Activated CD8-positive, alpha-beta memory T cell treated with anti-CD3 and anti-CD28 coated beads, Interleukin-2, amount 10 ng/mL, durations not matched to agents 7 days and 5 days (primary cell): Measurements from ENCODE around the gene VAMP5. TPM values are rescaled to one million over a fixed set of nuclear protein-coding genes. Genes with fewer than 3 reads are reported as not detected.

Source experiments
- ATAC-seq: fragments of 150-1000 bp; cut with Tn5 transposase; one replicate; pipeline ENCODE4 v1.10.0; 2021; ENCODE audit warnings: moderate library complexity
- CTCF ChIA-PET: fragments of 350-600 bp; sonication (Branson Sonifier 250); formaldehyde crosslinking; loops from one replicate; lab custom pipeline; 2021; ENCODE audit warnings: antibody characterized with exemption; lab: Charles Lee
- DNase-seq: peaks from one replicate; pipeline ENCODE4 v3.0.0-alpha.2; 2020
- H3K27ac Mint-ChIP-seq: one replicate; pipeline ENCODE4 v1.8.0; 2021; ENCODE audit warnings: mild to moderate bottlenecking, mixed read lengths
- H3K27me3 Mint-ChIP-seq: one replicate; pipeline ENCODE4 v1.8.0; 2021; ENCODE audit warnings: mixed read lengths
- H3K36me3 Mint-ChIP-seq: one replicate; pipeline ENCODE4 v1.8.0; 2021; ENCODE audit warnings: mild to moderate bottlenecking, mixed read lengths
- H3K4me1 Mint-ChIP-seq: one replicate; pipeline ENCODE4 v1.8.0; 2021; ENCODE audit warnings: mixed read lengths
- H3K4me3 Mint-ChIP-seq: one replicate; pipeline ENCODE4 v1.8.0; 2021; ENCODE audit warnings: mild to moderate bottlenecking, moderate library complexity, mixed read lengths
- H3K9me3 Mint-ChIP-seq: one replicate; pipeline ENCODE4 v1.8.0; 2022; ENCODE audit warnings: low read depth, mixed read lengths
- total RNA-seq, 2 experiments: library from RNA; stranded (reverse); gene quantifications; one replicate each; pipeline ENCODE4 v1.2.3, GENCODE V29; 2021

Gene VAMP5
- total RNA-seq, 2 experiments from 2014 or later = 84.4 to 88.4 TPM

DNA sequence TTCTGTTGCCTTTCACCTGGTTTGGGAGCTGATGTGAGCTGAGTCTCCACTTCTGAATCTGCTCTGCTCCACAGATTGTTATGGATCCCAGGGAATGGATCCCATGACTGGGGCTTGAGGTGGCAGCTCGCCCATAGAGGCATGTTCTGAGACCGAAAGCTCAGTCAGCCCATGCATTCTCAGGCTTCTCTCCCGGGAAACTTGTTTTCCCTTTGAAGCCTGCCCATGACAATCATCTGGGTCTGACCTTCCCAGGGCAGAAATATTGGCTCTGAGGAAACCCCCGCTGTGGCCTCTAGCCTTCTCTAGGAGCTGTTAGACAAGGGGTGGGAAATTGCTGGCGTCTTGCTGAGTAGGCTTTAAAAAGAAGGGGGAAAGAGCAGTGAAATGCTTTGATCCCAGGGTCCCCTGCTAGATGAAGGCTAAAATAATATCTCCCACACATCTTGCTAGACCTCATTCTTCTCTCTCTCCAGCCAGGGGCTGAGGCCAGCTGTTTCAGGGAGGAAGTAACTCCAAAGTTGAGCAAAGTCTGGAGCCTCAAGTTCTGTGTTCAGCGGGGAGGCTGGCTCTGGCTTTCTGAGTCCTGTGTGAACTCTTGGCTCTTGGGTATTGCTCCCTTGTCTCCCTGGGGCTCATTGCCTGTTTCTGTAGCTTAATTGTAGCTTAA is 4.8 kb upstream of the VAMP5 start:
- Mint-ChIP-seq H3K27me3 (no peaks in the 10 kb centered on the region), H3K36me3 (peaks cover 25% of the 10 kb centered on the region), H3K9me3 (no peaks in the 10 kb centered on the region), H3K27ac (no peak overlapping the region), H3K4me3 (peak overlapping the region; percentile 98), H3K4me1 (peaks cover 30% of the 10 kb centered on the region)
- CTCF ChIA-PET = interaction anchor here (0.6 to 1.1 kb wide), 2 partner anchors 27 to 205 kb away, joined by 3 read pairs; no protein-coding TSS in a partner anchor
- DNase-seq (no peak), ATAC-seq (no peak)

DNA sequence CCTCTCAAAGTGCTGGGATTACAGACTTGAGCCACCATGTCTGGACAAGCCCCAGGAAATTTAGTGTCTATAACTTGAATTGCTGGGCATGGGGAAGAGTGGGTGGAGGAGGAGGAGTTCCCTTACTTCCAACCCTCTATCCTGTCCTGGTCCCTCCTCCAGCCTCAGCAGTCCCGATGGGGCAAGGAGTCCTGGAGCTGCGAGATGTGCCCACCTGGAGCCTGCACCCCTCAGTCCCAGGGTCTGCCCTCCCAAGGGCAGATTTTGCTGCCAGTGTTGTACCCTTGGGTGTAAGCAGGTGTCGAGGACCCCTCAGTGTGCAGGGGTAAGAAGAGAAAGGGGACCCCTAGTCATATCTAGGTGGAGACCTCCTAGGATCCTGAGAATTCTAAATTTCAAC is 4.0 kb upstream of the VAMP5 start:
- DNase-seq (no peak), ATAC-seq (no peak)
- Mint-ChIP-seq H3K4me1 (peaks cover 35% of the 10 kb centered on the region), H3K9me3 (no peaks in the 10 kb centered on the region), H3K4me3 (no peak overlapping the region), H3K36me3 (peaks cover 25% of the 10 kb centered on the region), H3K27ac (no peak overlapping the region), H3K27me3 (no peaks in the 10 kb centered on the region)
- CTCF ChIA-PET = interaction anchor here (1.1 kb wide), 1 partner anchor 28 kb away, joined by 3 read pairs; no protein-coding TSS in a partner anchor

DNA sequence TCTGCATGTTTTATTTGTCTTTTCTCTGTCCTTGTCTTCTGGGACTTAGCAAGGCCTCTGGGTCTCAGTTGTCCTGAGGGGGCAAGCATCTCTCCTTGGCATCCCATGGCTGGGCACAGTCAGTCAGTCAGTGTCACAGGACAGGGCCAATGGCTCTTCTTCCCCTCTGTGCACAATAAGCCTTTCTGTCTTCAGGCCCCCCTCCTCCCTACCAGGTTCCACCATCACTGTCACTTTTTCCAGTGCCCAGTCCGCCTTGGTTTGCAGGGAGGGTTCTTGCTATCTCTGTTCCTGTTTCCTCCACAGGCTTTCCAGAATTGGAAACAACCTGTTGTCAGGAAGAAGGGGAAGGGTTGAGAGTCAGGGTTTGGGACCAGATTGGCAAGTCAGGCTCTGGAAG is 1.7 kb upstream of the VAMP5 start:
- Mint-ChIP-seq H3K4me1 (peaks cover 45% of the 10 kb centered on the region), H3K27me3 (no peaks in the 10 kb centered on the region), H3K9me3 (no peaks in the 10 kb centered on the region), H3K36me3 (peaks cover 25% of the 10 kb centered on the region), H3K27ac (peak overlapping the region; percentile 51), H3K4me3 (no peak overlapping the region)
- CTCF ChIA-PET = interaction anchor here (1.3 to 1.7 kb wide), 2 partner anchors 8 to 24 kb away, joined by 3 read pairs; no protein-coding TSS in a partner anchor
- DNase-seq (no peak), ATAC-seq (no peak)

DNA sequence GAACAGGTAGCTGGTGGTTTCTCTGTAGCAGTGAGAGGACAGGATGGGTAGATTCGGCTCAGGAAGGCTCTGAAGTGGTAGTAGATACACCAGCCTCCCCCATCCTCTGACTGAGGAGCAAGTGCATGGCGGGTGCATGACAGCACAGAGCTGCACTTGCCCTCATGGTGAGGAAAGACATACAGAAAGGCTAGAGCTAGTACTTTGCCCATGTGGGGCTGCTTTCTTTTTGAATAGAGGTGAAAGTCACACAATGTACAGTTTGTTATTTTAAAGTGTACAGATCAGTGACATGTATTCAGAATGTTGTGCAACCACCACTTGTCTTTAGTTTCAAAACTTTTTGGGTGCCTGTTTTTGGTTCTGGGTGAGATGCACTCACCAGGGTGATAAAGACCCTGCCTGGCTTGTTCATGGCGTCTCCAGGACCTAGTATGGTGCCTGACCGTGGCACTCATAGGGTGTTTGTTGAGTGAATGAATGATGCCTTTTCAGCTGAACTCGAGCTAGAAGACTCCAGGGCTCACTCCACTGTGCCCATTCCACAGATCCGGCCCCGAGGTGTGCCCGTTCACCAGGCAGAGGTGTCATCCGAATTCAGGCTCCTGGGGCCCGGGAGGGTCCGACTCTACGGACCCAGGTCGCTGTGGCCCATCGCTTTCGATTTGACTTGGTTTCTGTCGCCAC is 421 bp upstream of the VAMP5 start:
- ATAC-seq = peak; percentile 37
- DNase-seq = peak; percentile 69
- Mint-ChIP-seq H3K9me3 (no peaks in the 10 kb centered on the region), H3K27me3 (no peaks in the 10 kb centered on the region), H3K4me1 (peaks cover 48% of the 10 kb centered on the region), H3K27ac (peak overlapping the region; percentile 89), H3K4me3 (peak overlapping the region; percentile 89), H3K36me3 (peaks cover 24% of the 10 kb centered on the region)
- CTCF ChIA-PET = interaction anchor here (1.0 to 1.7 kb wide), 5 partner anchors 9 to 53 kb away, joined by 3 to 5 read pairs (median 3); no protein-coding TSS in a partner anchor

DNA sequence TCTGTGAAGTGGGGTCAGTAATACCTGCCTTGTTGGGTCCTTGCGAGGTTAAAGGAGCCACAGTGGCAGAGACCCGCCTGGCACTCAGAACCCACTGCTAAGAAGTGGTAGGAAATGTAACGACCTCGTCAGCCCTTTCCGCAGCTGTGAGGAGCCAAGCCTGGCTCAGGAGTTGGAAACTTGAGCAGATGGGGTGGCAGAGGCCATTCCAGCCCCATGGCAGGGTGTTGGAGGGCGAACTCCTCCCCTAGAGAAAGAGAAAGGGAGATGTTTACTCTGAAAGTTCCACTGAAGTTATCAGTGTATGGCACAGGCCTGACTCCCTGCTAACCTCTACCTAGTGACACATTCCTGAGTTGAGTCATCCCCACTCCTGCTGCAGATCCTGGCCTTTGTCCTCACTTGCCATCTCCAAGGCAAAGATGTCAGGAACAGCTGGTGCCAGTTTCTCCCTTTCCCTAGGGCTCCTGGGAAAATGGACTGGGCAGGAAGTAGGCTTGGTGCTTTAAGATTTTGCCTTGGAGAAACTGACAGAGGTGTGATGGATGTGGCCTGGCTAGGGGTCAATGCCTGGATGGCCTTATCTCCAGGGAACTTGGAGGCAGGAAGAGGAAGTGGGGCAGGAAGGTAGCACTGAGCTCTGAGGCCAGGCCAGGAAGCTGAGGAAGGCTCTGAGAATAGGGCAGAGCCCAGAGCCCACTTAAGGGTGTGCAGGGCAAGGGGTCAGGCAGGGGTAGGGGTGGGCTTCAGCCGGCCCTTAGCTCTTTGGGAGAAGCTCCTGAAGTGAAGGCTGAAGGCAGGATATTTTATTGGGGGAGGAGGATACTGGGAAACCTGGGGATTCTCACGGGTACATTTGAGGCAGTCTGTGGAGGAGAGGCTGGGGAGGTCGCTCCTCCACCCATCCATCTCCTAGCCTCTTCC is 888 bp downstream of the VAMP5 start:
- Mint-ChIP-seq H3K27me3 (no peaks in the 10 kb centered on the region), H3K9me3 (no peaks in the 10 kb centered on the region), H3K36me3 (peaks cover 21% of the 10 kb centered on the region), H3K4me1 (peaks cover 44% of the 10 kb centered on the region), H3K27ac (peak overlapping the region; percentile 93), H3K4me3 (peak overlapping the region; percentile 89)
- CTCF ChIA-PET = interaction anchor here (0.7 to 1.7 kb wide), 3 partner anchors 10 to 33 kb away, joined by 3 to 5 read pairs (median 4); partner anchors contain the start of gene RNF181
- peak; percentile 64 for ATAC-seq
- DNase-seq = peak; percentile 56

DNA sequence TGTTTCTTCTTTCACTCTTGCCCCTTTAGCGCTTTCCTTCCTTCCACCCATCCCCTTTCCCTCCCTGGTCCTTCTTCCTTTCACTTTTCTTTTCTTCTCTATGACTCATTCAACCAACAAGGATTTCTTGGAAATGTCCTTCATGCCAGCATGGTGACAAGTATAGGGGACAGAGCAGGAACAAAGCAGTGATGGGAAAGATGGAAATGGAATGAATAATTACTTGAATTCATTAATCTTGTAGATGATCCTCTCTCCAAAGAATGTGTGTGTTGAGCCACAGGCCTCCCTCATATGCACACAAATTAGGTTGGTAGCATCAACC is 1.5 kb downstream of the VAMP5 start:
- Mint-ChIP-seq H3K27ac (peak overlapping the region; percentile 93), H3K4me3 (peak overlapping the region; percentile 89), H3K9me3 (no peaks in the 10 kb centered on the region), H3K27me3 (no peaks in the 10 kb centered on the region), H3K36me3 (peaks cover 18% of the 10 kb centered on the region), H3K4me1 (peaks cover 43% of the 10 kb centered on the region)
- CTCF ChIA-PET = interaction anchor here (0.7 to 1.1 kb wide), 2 partner anchors 10 to 20 kb away, joined by 3 to 4 read pairs; partner anchors contain the start of gene RNF181
- ATAC-seq (no peak), DNase-seq (no peak)

DNA sequence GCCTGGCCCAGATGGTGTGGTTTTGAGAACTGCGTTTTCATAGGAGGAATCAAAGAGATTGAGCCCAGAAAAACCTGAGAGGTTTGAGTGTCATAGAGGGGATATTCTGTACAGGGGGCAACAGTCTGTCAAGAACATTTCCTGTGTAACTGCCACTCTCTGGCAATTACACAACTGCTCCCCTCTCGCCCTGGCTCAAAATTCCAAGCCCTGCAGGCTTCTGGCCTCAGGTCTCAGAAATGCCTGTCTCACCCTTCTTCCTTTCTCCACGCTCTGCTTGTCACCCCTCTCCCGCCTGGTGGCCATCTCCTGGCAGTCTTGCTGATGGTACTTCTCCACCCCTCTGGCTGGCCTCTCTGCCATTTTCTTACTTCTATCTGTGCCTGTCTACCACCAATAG is 4.0 kb downstream of the VAMP5 start:
- Mint-ChIP-seq H3K36me3 (peaks cover 4% of the 10 kb centered on the region), H3K4me1 (peaks cover 42% of the 10 kb centered on the region), H3K4me3 (no peak overlapping the region), H3K9me3 (no peaks in the 10 kb centered on the region), H3K27ac (no peak overlapping the region), H3K27me3 (no peaks in the 10 kb centered on the region)
- ATAC-seq (no peak), DNase-seq (no peak)
- CTCF ChIA-PET = no interaction called here

DNA sequence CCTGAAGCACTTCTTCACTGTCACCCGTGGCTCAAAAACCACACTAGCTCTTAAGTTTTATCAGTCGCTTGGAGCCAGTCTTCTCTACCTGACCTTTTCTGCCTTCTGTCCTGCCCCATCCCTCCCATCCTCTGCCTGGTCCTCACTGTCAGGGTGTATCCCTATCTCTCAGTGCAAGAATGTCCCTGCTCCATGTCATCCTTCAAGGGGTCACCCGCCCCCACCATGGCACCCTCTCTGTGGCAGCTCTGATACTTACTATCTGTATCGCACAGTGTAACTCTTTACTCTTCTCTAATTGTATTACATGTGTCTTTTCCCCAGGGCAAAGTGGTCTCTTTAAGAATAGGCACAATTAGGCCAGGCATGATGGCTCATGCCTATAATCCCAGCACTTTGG is 4.4 kb downstream of the VAMP5 start:
- H3K4me3 Mint-ChIP-seq = no peak overlapping the region
- no peak overlapping the region for H3K27ac Mint-ChIP-seq
- H3K27me3 Mint-ChIP-seq = no peaks in the 10 kb centered on the region
- CTCF ChIA-PET = no interaction called here
- peaks cover 37% of the 10 kb centered on the region for H3K4me1 Mint-ChIP-seq
- peaks cover 4% of the 10 kb centered on the region for H3K36me3 Mint-ChIP-seq
- DNase-seq (no peak), ATAC-seq (no peak)
- no peaks in the 10 kb centered on the region for H3K9me3 Mint-ChIP-seq

DNA sequence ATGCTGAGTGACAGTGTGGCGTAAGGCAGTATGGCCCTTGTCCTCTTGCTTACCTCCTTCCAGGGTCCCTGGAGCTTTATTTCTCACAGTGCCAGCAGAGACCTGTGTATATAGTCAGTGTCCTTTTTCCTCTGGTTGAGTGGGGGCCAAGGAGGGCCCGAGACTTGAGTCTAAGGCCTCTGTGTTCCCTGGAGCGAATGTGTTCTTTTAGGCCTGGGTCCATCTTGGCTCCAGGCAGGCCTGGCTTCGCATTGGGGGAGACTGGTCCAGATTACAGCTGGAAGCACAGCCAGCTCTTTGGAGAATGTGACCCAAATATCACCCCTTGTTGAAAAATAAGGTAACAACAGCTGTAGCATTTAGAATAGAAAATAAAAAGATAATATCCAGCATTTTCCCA is 5.0 kb downstream of the VAMP5 start:
- Mint-ChIP-seq H3K9me3 (no peaks in the 10 kb centered on the region), H3K4me3 (no peak overlapping the region), H3K27ac (no peak overlapping the region), H3K4me1 (peaks cover 37% of the 10 kb centered on the region), H3K27me3 (no peaks in the 10 kb centered on the region), H3K36me3 (peaks cover 1% of the 10 kb centered on the region)
- DNase-seq (no peak), ATAC-seq (no peak)
- CTCF ChIA-PET = no interaction called here

DNA sequence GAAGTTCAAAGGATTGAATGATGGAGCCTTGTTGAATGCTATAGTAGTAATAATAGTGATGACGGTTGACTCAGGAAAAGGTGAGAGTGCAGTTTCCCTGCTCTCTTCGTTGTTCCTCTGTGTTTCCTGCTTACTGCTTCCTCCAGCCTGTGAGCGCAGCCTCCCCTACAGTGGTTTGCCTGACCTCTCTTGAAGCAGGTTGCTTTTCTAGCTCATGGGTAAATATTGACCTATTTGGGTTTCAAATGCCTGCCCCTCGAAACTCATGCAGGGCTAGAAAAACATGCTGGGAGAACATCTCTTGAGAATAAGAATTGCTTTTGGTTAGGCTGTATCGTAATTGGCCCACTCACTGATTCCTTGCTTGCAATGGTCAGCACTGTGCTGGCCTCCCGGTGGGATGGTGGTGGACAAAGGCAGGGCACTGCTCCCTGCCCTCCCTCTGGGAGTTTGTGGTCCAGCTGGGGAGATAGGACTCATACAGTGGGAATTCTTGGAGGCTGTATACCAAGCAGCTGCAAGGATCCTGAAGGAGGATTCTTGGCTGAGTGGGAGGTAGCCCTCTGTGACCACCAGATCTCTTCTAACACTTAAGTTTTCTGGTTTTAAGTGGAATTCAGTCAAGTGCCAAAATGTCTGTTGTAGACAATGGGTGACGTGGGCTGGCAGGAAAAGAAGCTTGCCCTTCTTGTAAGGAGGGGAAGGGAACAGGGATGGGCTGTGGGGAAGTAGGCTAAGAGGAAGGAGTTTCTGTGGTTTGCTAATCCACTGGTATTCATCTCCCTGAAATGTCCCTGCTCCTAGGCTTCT is 6.0 kb downstream of the VAMP5 start:
- H3K4me1 Mint-ChIP-seq = peaks cover 40% of the 10 kb centered on the region
- ATAC-seq (no peak), DNase-seq (no peak)
- H3K4me3 Mint-ChIP-seq = no peak overlapping the region
- H3K36me3 Mint-ChIP-seq = peaks cover 1% of the 10 kb centered on the region
- no peaks in the 10 kb centered on the region for H3K9me3 Mint-ChIP-seq
- CTCF ChIA-PET = no interaction called here
- no peak overlapping the region for H3K27ac Mint-ChIP-seq
- no peaks in the 10 kb centered on the region for H3K27me3 Mint-ChIP-seq

DNA sequence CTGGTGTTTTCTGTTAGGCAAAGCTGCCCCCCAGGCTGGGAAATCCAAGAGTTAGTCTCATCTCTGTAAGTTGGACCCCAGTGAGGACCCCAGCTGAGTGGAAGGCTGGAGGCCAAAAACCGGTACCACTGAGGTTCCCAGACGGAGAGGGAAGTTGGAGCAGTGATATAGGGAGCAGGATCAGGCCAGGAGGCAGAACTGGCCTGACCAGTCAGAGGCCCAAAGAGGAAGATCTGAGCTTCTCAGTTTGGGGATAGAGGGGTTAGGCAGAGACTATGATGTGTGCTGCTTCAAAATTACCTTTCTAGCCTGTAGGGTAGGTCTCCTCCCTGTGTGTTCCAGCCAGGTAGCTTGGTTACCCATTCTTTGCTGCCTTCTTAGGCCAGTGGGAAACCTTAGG is 6.7 kb downstream of the VAMP5 start:
- CTCF ChIA-PET = no interaction called here
- H3K4me1 Mint-ChIP-seq = peaks cover 33% of the 10 kb centered on the region
- peaks cover 1% of the 10 kb centered on the region for H3K36me3 Mint-ChIP-seq
- DNase-seq (no peak), ATAC-seq (no peak)
- H3K9me3 Mint-ChIP-seq = no peaks in the 10 kb centered on the region
- no peaks in the 10 kb centered on the region for H3K27me3 Mint-ChIP-seq
- H3K27ac Mint-ChIP-seq = no peak overlapping the region
- no peak overlapping the region for H3K4me3 Mint-ChIP-seq

DNA sequence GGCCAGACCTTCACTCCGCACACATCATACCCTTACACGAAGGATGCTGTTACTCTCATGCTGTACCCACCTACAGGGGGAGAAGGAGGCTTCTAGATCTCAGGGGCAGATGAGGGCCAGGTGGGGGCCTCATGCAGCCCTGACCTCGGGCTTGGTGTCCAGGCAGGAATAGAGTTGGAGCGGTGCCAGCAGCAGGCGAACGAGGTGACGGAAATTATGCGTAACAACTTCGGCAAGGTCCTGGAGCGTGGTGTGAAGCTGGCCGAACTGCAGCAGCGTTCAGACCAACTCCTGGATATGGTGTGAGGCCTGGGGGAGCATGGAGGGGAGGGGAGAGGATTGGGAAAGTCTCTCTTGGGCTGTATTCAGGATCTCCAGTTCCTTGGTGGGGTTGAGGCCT is 7.3 kb downstream of the VAMP5 start:
- no peaks in the 10 kb centered on the region for H3K27me3 Mint-ChIP-seq
- no peak for ATAC-seq
- no peak for DNase-seq
- H3K4me3 Mint-ChIP-seq = no peak overlapping the region
- peaks cover 1% of the 10 kb centered on the region for H3K36me3 Mint-ChIP-seq
- CTCF ChIA-PET = no interaction called here
- no peak overlapping the region for H3K27ac Mint-ChIP-seq
- H3K9me3 Mint-ChIP-seq = no peaks in the 10 kb centered on the region
- peaks cover 34% of the 10 kb centered on the region for H3K4me1 Mint-ChIP-seq
